ENCODE measurements around the gene MGST3.
"Not testable (repeated sequence)": the region's sequence is repeated elsewhere in the genome, so short reads cannot be mapped to it uniquely, and the experiment has no call there.

Gene MGST3

GRCh38 chr1:165659581-165659895 lies 28.5 kb downstream of the MGST3 start:
- no peak for DNase-seq

- no peak for DNase-seq
These were observed 30.7 kb downstream of the MGST3 start for GRCh38 chr1:165661703-165662102.

DNA sequence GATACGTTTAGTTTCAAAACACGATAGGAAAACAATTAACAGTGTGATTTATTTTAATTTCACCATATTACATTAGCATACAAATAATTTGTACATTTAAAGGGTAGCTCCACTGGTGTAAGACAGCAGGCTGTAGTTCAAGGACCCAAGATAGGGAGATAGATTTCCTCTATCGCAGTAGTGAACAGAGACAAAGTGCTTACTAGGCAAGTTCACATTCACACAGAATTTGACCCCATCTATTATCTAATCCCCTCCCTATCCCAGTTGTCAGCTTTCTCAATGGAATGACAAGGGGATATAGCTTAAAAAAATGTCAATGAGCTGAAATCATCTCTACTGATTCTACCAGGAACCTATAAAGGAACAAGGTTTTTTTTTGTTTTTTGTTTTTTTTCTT lies 31.2 kb downstream of the MGST3 start:
- DNase-seq = no peak

GRCh38 chr1:165666152-165666825 lies 35.3 kb downstream of the MGST3 start:
- DNase-seq = no peak

- DNase-seq = no peak
These were observed 37.1 kb downstream of the MGST3 start for GRCh38 chr1:165668184-165668583.

- DNase-seq = no peak
These were observed 40.5 kb downstream of the MGST3 start for GRCh38 chr1:165671526-165671925.

GRCh38 chr1:165674599-165674998 lies 43.6 kb downstream of the MGST3 start:
- no peak for DNase-seq

DNA sequence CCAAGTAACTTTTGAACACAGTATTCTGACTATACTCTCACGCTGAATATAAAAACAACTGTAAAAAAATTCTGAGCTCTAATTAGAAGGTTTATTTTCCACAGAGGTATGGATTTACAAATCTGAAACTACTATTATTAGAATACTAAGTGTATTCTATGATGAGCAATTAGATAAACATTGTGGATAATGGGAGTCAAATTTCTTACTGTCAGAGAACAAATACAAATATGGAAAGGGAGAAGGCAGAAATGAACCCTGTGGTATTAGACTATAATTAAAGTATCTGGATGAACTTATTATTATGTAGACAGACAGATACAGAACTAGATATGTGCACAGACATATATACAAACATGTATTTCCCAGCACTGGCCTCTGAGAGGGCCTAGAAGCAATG lies 44.8 kb downstream of the MGST3 start:
- no peak for DNase-seq

GRCh38 chr1:165678509-165678908 lies 47.5 kb downstream of the MGST3 start:
- DNase-seq = no peak

GRCh38 chr1:165679282-165680036 lies 48.4 kb downstream of the MGST3 start:
- DNase-seq = no peak

- DNase-seq = no peak
These were observed 49.3 kb downstream of the MGST3 start for GRCh38 chr1:165680303-165680702.

GRCh38 chr1:165680773-165681172 lies 49.7 kb downstream of the MGST3 start:
- DNase-seq = not testable (repeated sequence)

GRCh38 chr1:165683848-165684485 lies 52.9 kb downstream of the MGST3 start:
- no peak for DNase-seq

- no peak for DNase-seq
These were observed 55.3 kb downstream of the MGST3 start for GRCh38 chr1:165686121-165686970.

- DNase-seq = no peak
These were observed 56.0 kb downstream of the MGST3 start for GRCh38 chr1:165686971-165687433.

- DNase-seq = no peak
These were observed 57.0 kb downstream of the MGST3 start for GRCh38 chr1:165688046-165688445.

DNA sequence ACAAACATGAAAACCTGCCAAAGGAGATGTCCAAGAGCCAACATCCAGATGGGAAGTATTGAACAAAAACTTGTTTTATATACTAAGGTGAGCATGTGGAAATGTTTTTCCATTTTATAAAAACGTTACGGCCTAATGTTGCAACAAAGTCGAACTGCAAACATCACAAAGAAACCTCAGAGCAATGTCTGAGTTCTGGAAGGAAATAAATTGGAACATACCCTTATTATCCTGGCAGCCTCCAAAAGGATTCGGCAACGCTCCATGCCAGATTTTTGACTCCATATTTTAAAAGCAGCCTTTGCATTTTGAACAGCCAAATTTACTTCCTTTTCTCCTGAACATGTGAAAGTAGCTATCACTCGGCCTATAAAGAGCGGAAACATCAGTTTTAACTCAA lies 64.0 kb downstream of the MGST3 start:
- DNase-seq = no peak

GRCh38 chr1:165696625-165697100 lies 65.6 kb downstream of the MGST3 start:
- DNase-seq = no peak

DNA sequence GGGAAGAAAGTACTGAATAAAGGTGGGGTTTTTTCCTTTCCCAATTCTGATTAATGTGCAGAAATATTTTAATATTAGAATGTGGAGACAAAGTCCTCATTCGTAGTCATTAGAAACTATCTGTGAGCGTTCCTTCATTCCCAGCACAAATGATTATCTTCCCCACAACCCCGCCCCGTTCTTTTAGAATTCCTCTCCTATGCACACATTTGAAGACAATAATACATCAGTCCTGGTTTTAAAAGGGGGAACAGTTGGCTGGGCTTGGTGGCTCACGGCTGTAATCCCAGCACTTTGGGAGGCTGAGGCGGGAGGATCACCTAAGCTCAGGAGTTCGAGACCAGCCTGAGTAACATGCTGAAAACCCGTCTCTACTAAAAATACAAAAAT lies 66.5 kb downstream of the MGST3 start:
- DNase-seq = no peak

DNA sequence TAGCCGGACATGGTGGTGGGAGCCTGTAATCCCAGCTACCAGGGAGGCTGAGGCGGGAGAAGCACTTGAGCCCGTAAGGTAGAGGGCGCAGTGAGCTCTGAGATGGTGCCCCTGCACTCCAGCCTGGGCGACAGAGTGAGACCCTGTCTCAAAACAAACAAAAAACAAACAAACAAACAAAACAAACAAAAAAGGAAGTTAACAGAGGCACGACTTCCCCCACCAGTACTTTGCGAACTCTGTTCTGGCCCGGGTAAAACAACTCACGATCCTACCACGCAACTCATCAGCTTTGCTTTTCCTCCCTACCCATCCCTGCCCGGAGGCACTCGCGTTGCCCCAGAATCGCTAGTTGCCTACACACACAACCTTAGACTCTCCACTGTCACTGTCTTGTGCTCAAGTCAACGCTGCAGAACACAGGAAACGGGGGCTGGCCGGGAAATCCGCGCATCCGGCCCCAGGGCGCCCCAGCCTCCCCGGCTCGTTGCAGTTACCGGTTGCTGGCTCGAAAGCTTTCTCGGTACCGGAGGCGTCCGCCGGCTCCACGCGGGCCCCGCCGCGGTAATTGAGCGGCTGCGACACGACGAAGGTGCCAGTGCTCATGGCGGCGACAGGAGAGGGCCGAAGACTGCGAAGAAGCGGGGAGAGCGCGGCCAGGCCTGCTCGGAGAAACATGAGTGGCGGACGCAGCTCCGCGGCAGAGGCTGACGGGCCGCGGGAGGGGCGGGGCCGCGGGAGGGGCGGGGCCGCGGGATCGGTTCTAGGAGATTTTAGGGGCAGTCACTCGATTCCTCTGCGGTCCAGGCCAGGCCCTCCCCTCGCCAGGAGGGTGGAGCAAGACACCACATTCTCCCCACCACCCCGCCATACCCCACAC lies 67.1 kb downstream of the MGST3 start, which contains the start of gene ALDH9A1:
Gene ALDH9A1, minus strand, starts transcription at position 682 of the 880 bp plus-strand sequence. Its CDS starts 4 bp downstream, at position 678.
- DNase-seq = peak; percentile 86

GRCh38 chr1:165698761-165699052 lies 67.7 kb downstream of the MGST3 start:
- DNase-seq = no peak

DNA sequence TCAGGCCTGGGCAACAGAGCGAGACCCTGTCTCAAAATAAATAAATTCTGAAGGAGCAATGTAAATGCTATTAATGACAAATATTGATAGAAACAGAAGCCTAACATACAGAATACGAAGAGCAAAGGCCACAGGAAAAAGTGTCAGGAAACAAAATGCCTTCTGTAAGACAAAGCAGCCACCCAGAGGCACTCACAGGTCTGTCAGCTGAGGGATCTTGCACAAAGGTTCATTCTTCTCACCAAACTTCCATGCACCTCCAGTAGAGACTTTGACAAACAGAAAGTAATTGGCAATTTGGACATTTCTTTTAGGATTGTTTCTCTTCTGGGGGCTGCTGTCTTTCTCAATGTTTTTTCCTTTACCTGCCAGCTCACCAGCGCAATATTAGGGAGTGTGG lies 68.5 kb downstream of the MGST3 start:
- DNase-seq = no peak

All from activated T-cell treated with anti-CD3 and anti-CD28 coated beads, Interleukin-2, amount 50 U/mL, for 1 hour (primary cell).